Measurements from ENCODE around the gene SYCE1. TPM values are rescaled to one million over a fixed set of nuclear protein-coding genes. Genes with fewer than 3 reads are reported as not detected.

The SYCE1 gene
- total RNA-seq, 2 experiments from 2014 or later = not detected

GRCh38 chr10:133567609-133568286 lies 2.4 kb upstream of the SYCE1 start:
- BruUV-seq (replicated peaks) = no TSS peak
- POLR2A ChIA-PET = no interaction called here
- TF ChIP-seq CTCF (conservative IDR thresholded peaks at IDR 0.05; ENCODE audit: low read length) = no peak
- TF ChIP-seq EZH2phosphoT487 (IDR thresholded peaks at IDR 0.05; ENCODE audit: borderline replicate concordance, low read depth, low read length) = no peak

GRCh38 chr10:133567119-133567518 lies 1.7 kb upstream of the SYCE1 start:
- no peak overlapping the region for H3K4me2 ChIP-seq (ENCODE audit: low read length)
- H4K20me1 ChIP-seq (ENCODE audit: insufficient read depth, low read length) = no peaks in the 10 kb centered on the region
- H2AFZ ChIP-seq (ENCODE audit: low read length) = no peak overlapping the region
- no peaks in the 10 kb centered on the region for H3K36me3 ChIP-seq (ENCODE audit: insufficient read depth, low read length)
- no peak overlapping the region for H3K4me3 ChIP-seq (ENCODE audit: low read depth, low read length, poor library complexity, severe bottlenecking)
- ChIA-PET POLR2A (no interaction called here), CTCF (ENCODE audit: unreplicated experiment) (no interaction called here)
- TF ChIP-seq EZH2phosphoT487 (IDR thresholded peaks at IDR 0.05; ENCODE audit: borderline replicate concordance, low read depth, low read length) = no peak
- TF ChIP-seq CTCF (conservative IDR thresholded peaks at IDR 0.05; ENCODE audit: low read length) = no peak
- no TSS peak for BruUV-seq (replicated peaks)
- intact Hi-C loops (cut with micrococcal nuclease; ENCODE audit: unreplicated experiment) = no loop called here
- H3K9me3 ChIP-seq (ENCODE audit: low read length) = no peaks in the 10 kb centered on the region
- H3K4me1 ChIP-seq (ENCODE audit: insufficient read depth, low read length, poor library complexity, severe bottlenecking) = no peaks in the 10 kb centered on the region
- no peaks in the 10 kb centered on the region for H3K9me2 ChIP-seq (ENCODE audit: insufficient read depth, low read length)
- H3K79me2 ChIP-seq (ENCODE audit: insufficient read depth, low read depth, low read length) = no peaks in the 10 kb centered on the region
- H3K27ac ChIP-seq (ENCODE audit: low read depth, low read length, poor library complexity, severe bottlenecking) = no peak overlapping the region
- no peak for DNase-seq (ENCODE audit: low spot score)

More at GRCh38 chr10:133567609-133568286, 2.4 kb upstream of the SYCE1 start:
- CTCF ChIA-PET (ENCODE audit: unreplicated experiment) = no interaction called here
- Histone ChIP-seq H3K9me2 (ENCODE audit: insufficient read depth, low read length) (no peaks in the 10 kb centered on the region), H3K4me3 (ENCODE audit: low read depth, low read length, poor library complexity, severe bottlenecking) (no peak overlapping the region), H2AFZ (ENCODE audit: low read length) (no peak overlapping the region), H3K9me3 (ENCODE audit: low read length) (no peaks in the 10 kb centered on the region), H4K20me1 (ENCODE audit: insufficient read depth, low read length) (no peaks in the 10 kb centered on the region), H3K4me2 (ENCODE audit: low read length) (no peak overlapping the region), H3K36me3 (ENCODE audit: insufficient read depth, low read length) (no peaks in the 10 kb centered on the region), H3K27ac (ENCODE audit: low read depth, low read length, poor library complexity, severe bottlenecking) (no peak overlapping the region), H3K4me1 (ENCODE audit: insufficient read depth, low read length, poor library complexity, severe bottlenecking) (no peaks in the 10 kb centered on the region), H3K79me2 (ENCODE audit: insufficient read depth, low read depth, low read length) (no peaks in the 10 kb centered on the region)
- intact Hi-C loops (cut with micrococcal nuclease; ENCODE audit: unreplicated experiment) = no loop called here
- DNase-seq (ENCODE audit: low spot score) = no peak

- Histone ChIP-seq H3K9me2 (ENCODE audit: insufficient read depth, low read length) (no peaks in the 10 kb centered on the region), H3K36me3 (ENCODE audit: insufficient read depth, low read length) (no peaks in the 10 kb centered on the region), H3K79me2 (ENCODE audit: insufficient read depth, low read depth, low read length) (no peaks in the 10 kb centered on the region), H4K20me1 (ENCODE audit: insufficient read depth, low read length) (no peaks in the 10 kb centered on the region), H3K4me3 (ENCODE audit: low read depth, low read length, poor library complexity, severe bottlenecking) (no peak overlapping the region), H3K27ac (ENCODE audit: low read depth, low read length, poor library complexity, severe bottlenecking) (no peak overlapping the region), H3K4me1 (ENCODE audit: insufficient read depth, low read length, poor library complexity, severe bottlenecking) (no peaks in the 10 kb centered on the region), H3K4me2 (ENCODE audit: low read length) (no peak overlapping the region), H2AFZ (ENCODE audit: low read length) (no peak overlapping the region), H3K9me3 (ENCODE audit: low read length) (no peaks in the 10 kb centered on the region)
- intact Hi-C loops (cut with micrococcal nuclease; ENCODE audit: unreplicated experiment) = no loop called here
- CTCF ChIA-PET (ENCODE audit: unreplicated experiment) = no interaction called here
- TF ChIP-seq EZH2phosphoT487 (IDR thresholded peaks at IDR 0.05; ENCODE audit: borderline replicate concordance, low read depth, low read length) (no peak), CTCF (conservative IDR thresholded peaks at IDR 0.05; ENCODE audit: low read length) (no peak)
- DNase-seq (ENCODE audit: low spot score) = no peak
- POLR2A ChIA-PET = no interaction called here
- no TSS peak for BruUV-seq (replicated peaks)
Measured at GRCh38 chr10:133564816-133565215, 567 bp downstream of the SYCE1 start.
